GM19023 (cell line): ENCODE measurements around the gene RFFL.
"Not testable (repeated sequence)": the region's sequence is repeated elsewhere in the genome, so short reads cannot be mapped to it uniquely, and the experiment has no call there.

ENCODE experiments used
- ATAC-seq: cut with Tn5 transposase; IDR thresholded peaks from one replicate; pipeline ENCODE4 v1.9.1; 2021; ENCODE audit warnings: mild to moderate bottlenecking, moderate library complexity; ENCODE audit not compliant: unreplicated experiment

Gene RFFL

GRCh38 chr17:35063514-35064223 lies at the start of gene RFFL:
Gene RFFL, minus strand, starts transcription at chr17:35063707. Its CDS starts 37,154 bp downstream, at chr17:35026553.
- peak; percentile 93 for ATAC-seq

GRCh38 chr17:35110791-35111190 lies 47.3 kb upstream of the RFFL start:
- not testable (repeated sequence) for ATAC-seq

- no peak for ATAC-seq
Observed at GRCh38 chr17:35104844-35105450, 41.4 kb upstream of the RFFL start.

- no peak for ATAC-seq
Observed at GRCh38 chr17:35103271-35103670, 39.8 kb upstream of the RFFL start.

- no peak for ATAC-seq
Observed at GRCh38 chr17:35101725-35102124, 38.2 kb upstream of the RFFL start.

GRCh38 chr17:35101036-35101435 lies 37.5 kb upstream of the RFFL start:
- ATAC-seq = no peak

- no peak for ATAC-seq
Observed at GRCh38 chr17:35099908-35100307, 36.4 kb upstream of the RFFL start.

GRCh38 chr17:35097776-35098175 lies 34.3 kb upstream of the RFFL start:
- no peak for ATAC-seq

GRCh38 chr17:35095741-35096140 lies 32.2 kb upstream of the RFFL start:
- ATAC-seq = no peak

GRCh38 chr17:35094902-35095301 lies 31.4 kb upstream of the RFFL start:
- no peak for ATAC-seq

GRCh38 chr17:35090707-35091106 lies 27.2 kb upstream of the RFFL start:
- ATAC-seq = not testable (repeated sequence)

- peak; percentile 9 for ATAC-seq
Observed at GRCh38 chr17:35089586-35090296, 26.2 kb upstream of the RFFL start.

GRCh38 chr17:35088881-35089585 lies 25.5 kb upstream of the RFFL start:
- ATAC-seq = peak; percentile 66

GRCh38 chr17:35088356-35088880 lies 24.9 kb upstream of the RFFL start:
- peak; percentile 7 for ATAC-seq

GRCh38 chr17:35087731-35088355 lies 24.3 kb upstream of the RFFL start:
- no peak for ATAC-seq

GRCh38 chr17:35086931-35087573 lies 23.5 kb upstream of the RFFL start:
- ATAC-seq = no peak

GRCh38 chr17:35086164-35086563 lies 22.7 kb upstream of the RFFL start:
- ATAC-seq = no peak

GRCh38 chr17:35084987-35085386 lies 21.5 kb upstream of the RFFL start:
- ATAC-seq = no peak

- ATAC-seq = no peak
Observed at GRCh38 chr17:35083071-35083470, 19.6 kb upstream of the RFFL start.

- no peak for ATAC-seq
Observed at GRCh38 chr17:35082073-35082657, 18.7 kb upstream of the RFFL start.
